ACC112 (cell line): ENCODE measurements around the gene CRYL1.

ENCODE experiments used
- H2AFZ ChIP-seq: fragments of 200-600 bp; sonication (generic); one replicate; pipeline ENCODE4 v1.6.0; 2017; ENCODE audit warnings: antibody characterized with exemption, low read length; ENCODE audit not compliant: unreplicated experiment
- H3K27ac ChIP-seq: fragments of 200-600 bp; sonication (generic); 2 replicates; pipeline ENCODE4 v1.5.1; 2014; ENCODE audit warnings: low read depth, mild to moderate bottlenecking, antibody characterized with exemption, low read length, moderate library complexity
- H3K27me3 ChIP-seq: fragments of 200-600 bp; sonication (generic); 2 replicates; pipeline ENCODE4 v1.6.1; 2014; ENCODE audit warnings: mild to moderate bottlenecking, antibody characterized with exemption, low read length, moderate library complexity, mixed read lengths; ENCODE audit not compliant: insufficient read depth
- H3K36me3 ChIP-seq: fragments of 200-600 bp; sonication (generic); 2 replicates; pipeline ENCODE4 v1.6.1; 2016; ENCODE audit warnings: mild to moderate bottlenecking, antibody characterized with exemption, low read length, moderate library complexity, mixed read lengths; ENCODE audit not compliant: insufficient read depth
- H3K4me1 ChIP-seq: fragments of 200-600 bp; sonication (generic); one replicate; pipeline ENCODE4 v1.6.1; 2016; ENCODE audit warnings: low read length, mixed read lengths; ENCODE audit not compliant: insufficient read depth, unreplicated experiment, control insufficient read depth
- H3K4me3 ChIP-seq: fragments of 200-600 bp; sonication (generic); 2 replicates; pipeline ENCODE4 v1.5.1; 2014; ENCODE audit warnings: mild to moderate bottlenecking, low read depth, low read length
- H3K79me2 ChIP-seq: fragments of 200-600 bp; sonication (generic); one replicate; pipeline ENCODE4 v1.6.0; 2016; ENCODE audit warnings: low read length; ENCODE audit not compliant: control insufficient read depth, unreplicated experiment, insufficient read depth

CRYL1 gene

DNA sequence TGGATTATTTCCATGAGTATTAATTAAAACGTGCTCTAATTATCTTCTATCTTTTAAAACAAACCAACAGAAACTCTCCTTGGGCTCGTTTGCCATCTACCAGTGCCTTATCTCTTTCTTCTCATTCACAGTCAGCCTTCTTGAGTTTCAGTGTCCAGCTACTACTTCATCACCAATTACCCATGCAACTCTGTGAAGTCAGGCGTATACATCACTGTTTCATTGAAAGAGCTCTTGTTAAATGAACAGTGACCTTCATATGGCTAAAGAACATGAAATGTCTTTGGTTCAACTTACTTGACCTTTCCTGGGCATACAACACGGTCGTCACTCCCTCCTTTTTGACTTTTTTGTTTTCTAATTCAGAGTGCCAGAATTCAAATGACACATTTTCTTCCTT lies 36.1 kb upstream of the CRYL1 start:
- Histone ChIP-seq H3K36me3 (no peaks in the 10 kb centered on the region), H2AFZ (no peak overlapping the region), H3K27ac (no peak overlapping the region), H3K27me3 (no peaks in the 10 kb centered on the region), H3K4me1 (no peaks in the 10 kb centered on the region), H3K79me2 (no peaks in the 10 kb centered on the region), H3K4me3 (no peak overlapping the region)

DNA sequence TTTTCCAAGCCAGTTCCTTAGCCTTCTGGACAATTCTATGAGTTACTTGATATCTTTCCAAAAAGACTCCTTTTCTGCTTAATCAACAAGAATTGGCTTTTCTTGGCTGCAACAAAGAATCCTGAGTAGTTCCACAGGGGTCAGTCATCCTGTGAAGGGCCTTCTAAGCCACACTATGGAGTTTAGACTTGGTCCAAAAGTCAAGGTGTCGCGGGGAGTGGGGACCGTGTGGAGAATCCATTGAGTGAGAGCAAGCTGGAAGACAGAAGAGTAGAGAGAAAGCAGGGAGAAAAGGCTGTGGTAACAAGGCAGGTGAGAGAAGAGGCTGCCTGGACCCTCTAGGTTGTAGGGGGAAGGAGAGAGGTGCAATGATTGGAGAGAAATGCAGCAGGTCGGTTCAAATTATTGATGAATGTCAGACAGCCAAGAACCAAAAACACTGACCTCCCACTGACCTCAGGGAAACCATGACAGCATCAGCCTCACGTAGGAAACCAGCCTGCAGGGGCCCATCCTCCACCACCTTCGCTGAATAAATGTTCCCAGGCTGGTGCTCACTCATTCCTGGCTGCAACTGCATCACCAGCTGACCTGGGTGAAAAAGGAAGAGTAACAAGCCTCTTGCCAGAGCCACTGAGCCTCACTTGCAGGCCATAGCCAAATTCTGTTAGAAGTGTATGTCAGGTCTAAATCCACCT lies 34.2 kb upstream of the CRYL1 start:
- Histone ChIP-seq H3K4me1 (no peaks in the 10 kb centered on the region), H3K36me3 (no peaks in the 10 kb centered on the region), H2AFZ (no peak overlapping the region), H3K27ac (no peak overlapping the region), H3K79me2 (no peaks in the 10 kb centered on the region), H3K27me3 (no peaks in the 10 kb centered on the region), H3K4me3 (no peak overlapping the region)

DNA sequence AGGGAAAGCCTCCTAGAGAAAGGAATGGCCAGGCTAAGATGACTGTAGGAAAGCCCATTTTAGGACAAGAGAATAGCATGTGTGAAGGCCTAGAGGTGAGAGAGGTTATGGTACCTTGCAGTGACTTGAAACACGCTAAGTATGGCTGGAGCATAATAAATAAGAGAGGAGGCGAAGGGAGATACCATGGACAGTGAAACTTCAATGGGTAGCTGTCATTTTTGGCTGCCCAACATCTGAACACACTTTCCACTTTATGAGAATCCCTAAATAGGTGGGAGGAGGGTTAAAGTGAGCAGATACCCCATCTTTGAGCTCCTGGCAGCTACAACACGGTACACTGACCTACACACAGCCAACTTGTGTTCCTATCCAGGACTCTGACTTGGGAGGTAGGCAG lies 33.3 kb upstream of the CRYL1 start:
- H3K4me1 ChIP-seq: no peaks in the 10 kb centered on the region
- H3K36me3 ChIP-seq: no peaks in the 10 kb centered on the region
- H3K4me3 ChIP-seq: no peak overlapping the region
- no peaks in the 10 kb centered on the region for H3K27me3 ChIP-seq
- H3K79me2 ChIP-seq: no peaks in the 10 kb centered on the region
- no peak overlapping the region for H3K27ac ChIP-seq
- no peak overlapping the region for H2AFZ ChIP-seq

DNA sequence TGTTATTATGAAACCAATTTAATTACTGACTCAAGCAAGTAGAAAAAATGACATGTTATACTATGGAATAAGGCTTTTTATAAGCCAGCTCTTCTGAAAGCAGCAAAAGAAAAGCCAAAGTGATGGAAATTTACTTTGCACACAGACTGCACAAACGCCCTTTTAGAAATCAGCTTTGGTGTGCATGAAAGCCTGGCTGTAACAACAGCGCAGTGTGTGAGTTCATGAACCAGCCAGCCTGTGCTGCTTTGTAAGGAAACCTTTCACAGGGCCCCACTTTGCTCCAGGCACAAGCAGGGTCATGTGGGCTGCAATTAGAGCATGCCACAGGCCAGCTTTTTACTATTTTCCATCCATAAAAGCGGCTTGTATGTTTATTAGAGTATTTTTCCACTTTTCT lies 27.7 kb upstream of the CRYL1 start:
- Histone ChIP-seq H3K79me2 (no peaks in the 10 kb centered on the region), H3K4me3 (no peak overlapping the region), H2AFZ (no peak overlapping the region), H3K27me3 (no peaks in the 10 kb centered on the region), H3K4me1 (no peaks in the 10 kb centered on the region), H3K27ac (no peak overlapping the region), H3K36me3 (no peaks in the 10 kb centered on the region)

DNA sequence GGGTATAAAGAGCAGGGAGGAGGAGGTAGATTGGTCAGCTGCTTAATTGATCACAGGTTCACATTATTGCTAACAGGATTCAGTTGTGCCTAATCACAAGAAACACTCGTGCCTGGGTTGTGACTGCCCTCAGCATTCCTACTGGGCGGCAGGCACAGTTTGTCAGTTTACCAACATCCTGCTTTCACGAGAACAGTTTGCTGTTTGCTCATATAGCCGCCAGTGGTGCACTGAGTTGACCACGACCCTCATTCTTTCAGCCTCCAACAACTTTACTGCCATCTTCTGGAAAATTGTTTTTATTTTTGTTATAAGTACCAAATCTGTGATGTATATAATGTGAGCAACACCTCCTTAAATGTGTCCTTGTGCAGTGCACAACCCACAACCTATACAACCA lies 25.1 kb upstream of the CRYL1 start:
- Histone ChIP-seq H2AFZ (no peak overlapping the region), H3K27ac (no peak overlapping the region), H3K27me3 (no peaks in the 10 kb centered on the region)

DNA sequence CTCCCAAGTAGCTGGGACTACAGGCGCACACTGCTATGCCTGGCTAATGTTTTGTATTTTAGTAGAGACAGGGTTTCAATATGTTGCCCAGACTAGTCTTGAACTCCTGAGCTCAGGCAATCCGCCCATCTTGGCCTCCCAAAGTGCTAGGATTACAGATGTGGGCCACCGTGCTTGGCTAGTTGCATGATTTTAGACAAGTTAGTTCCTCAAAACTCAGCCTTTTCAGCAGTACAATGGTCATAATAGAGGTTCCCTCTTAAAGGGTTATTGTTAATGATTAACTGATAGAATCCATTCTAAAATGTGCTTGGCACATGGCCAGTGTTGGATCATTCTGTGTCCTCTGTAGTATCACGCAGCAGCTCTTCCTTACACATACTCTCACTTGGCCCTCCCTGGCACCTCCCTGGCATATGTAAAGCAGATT lies 21.8 kb upstream of the CRYL1 start:
- H3K27me3 ChIP-seq: no peaks in the 10 kb centered on the region
- no peak overlapping the region for H3K4me3 ChIP-seq
- H2AFZ ChIP-seq: no peak overlapping the region
- no peaks in the 10 kb centered on the region for H3K79me2 ChIP-seq
- H3K4me1 ChIP-seq: no peaks in the 10 kb centered on the region
- no peak overlapping the region for H3K27ac ChIP-seq
- no peaks in the 10 kb centered on the region for H3K36me3 ChIP-seq

More for the DNA sequence above, 25.1 kb upstream of the CRYL1 start:
- no peak overlapping the region for H3K4me3 ChIP-seq
- H3K79me2 ChIP-seq: no peaks in the 10 kb centered on the region
- no peaks in the 10 kb centered on the region for H3K36me3 ChIP-seq
- H3K4me1 ChIP-seq: no peaks in the 10 kb centered on the region

DNA sequence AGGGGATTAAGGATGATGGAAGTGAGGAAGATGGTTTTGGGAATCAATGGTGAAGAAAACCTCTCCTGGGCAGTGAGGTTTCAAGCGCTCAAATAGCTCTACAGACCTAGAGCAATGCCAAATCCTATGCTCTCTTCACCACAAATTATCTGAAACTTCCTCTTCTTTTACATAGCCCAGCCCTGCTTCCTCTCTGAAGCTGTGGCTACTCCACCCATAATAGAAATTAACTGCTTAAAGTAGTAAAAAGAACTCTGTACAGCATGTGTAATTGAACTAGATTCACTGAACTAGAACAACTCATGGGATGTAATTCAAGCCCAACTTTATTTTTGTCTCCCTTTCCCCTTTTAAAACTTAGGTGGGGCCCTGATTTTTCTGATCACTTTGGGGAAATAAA lies 20.9 kb upstream of the CRYL1 start:
- Histone ChIP-seq H3K36me3 (no peaks in the 10 kb centered on the region), H3K27ac (no peak overlapping the region), H3K4me1 (no peaks in the 10 kb centered on the region), H3K4me3 (no peak overlapping the region), H3K79me2 (no peaks in the 10 kb centered on the region), H3K27me3 (no peaks in the 10 kb centered on the region), H2AFZ (no peak overlapping the region)

DNA sequence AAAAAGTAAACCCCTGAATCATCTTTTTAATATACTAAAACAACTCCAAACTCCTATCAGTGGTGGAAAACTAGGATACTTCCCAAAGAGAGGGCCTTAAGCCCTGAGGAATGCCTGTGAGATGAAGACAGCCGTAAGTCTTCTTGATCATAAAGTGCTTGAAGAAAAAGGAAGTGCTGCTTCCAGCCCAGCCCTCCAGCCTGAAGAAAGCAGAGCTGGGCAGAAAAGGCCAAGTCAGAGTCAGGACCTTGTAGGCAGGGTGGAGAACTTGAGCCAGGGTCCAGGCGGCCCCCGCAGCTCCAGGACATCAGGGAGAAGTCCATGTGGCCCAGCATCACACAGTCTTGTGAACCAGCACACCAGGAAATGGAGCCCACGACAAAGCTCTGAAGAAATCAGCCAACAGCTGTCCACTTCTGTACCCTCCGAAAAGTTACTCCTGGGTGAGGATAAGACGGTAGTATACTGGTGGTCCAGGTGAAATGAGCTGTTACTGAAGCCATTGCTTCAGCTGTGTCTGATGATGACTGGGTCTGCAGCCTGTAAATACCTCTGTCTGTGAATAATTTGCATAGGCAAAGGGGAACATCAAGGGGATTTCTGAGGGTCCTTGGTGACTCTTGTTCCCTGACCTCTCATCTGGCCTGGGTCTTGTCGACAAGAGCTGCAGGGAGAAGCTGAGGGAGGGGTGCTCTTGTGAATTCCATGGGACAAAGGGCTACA lies 18.7 kb upstream of the CRYL1 start:
- H3K4me1 ChIP-seq: no peaks in the 10 kb centered on the region
- H3K27me3 ChIP-seq: no peaks in the 10 kb centered on the region
- H3K79me2 ChIP-seq: no peaks in the 10 kb centered on the region
- no peak overlapping the region for H3K4me3 ChIP-seq
- H3K36me3 ChIP-seq: no peaks in the 10 kb centered on the region
- H2AFZ ChIP-seq: no peak overlapping the region
- H3K27ac ChIP-seq: no peak overlapping the region

DNA sequence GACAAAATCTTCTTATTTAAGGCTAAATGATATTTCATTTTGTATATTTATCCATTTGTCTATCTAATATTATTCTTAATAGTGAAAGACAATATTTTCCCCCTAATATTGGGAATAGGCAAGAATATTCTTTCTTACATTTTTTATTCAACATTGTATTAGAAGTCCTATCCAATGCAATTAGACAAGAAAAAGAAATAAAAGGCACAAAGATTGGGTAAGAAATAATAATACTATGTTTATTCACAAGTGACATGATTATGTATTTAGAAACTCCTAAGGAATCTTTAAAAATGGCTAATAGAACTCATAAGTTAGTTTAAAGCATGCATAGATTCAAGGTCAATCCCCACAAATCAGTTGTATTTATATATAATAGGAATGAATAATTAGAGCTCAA lies 11.3 kb upstream of the CRYL1 start:
- no peaks in the 10 kb centered on the region for H3K36me3 ChIP-seq
- no peak overlapping the region for H3K27ac ChIP-seq
- H3K4me3 ChIP-seq: no peak overlapping the region
- no peaks in the 10 kb centered on the region for H3K79me2 ChIP-seq
- H3K4me1 ChIP-seq: no peaks in the 10 kb centered on the region
- no peaks in the 10 kb centered on the region for H3K27me3 ChIP-seq
- no peak overlapping the region for H2AFZ ChIP-seq

DNA sequence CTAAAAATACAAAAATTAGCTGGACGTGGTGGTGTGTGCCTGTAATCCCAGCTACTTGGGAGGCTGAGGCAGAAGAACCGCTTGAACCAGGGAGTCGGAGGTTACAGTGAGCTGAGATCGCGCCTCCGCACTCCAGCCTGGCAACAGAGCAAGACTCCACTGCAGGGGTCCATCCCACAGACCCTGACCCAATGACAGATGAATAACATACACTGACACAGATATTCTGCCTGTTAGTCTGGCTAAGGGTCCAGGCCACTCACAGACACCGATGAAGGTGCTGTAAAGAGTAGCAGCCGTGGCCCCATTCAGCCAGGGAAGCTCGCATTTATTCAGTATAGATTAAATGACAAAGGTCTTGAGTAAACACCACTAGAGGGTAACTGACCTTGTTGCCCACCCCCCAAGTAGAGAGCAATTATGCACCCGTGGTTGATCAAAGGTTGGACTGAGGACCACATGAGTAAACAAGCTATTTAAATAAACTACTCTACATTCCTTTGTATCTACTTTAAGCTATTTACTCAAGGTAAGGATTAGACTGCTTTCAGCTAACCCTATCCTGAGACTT lies 8.5 kb upstream of the CRYL1 start:
- Histone ChIP-seq H3K4me1 (no peaks in the 10 kb centered on the region), H3K79me2 (no peaks in the 10 kb centered on the region), H3K4me3 (no peak overlapping the region), H3K27ac (no peak overlapping the region), H3K27me3 (no peaks in the 10 kb centered on the region), H3K36me3 (no peaks in the 10 kb centered on the region), H2AFZ (no peak overlapping the region)

DNA sequence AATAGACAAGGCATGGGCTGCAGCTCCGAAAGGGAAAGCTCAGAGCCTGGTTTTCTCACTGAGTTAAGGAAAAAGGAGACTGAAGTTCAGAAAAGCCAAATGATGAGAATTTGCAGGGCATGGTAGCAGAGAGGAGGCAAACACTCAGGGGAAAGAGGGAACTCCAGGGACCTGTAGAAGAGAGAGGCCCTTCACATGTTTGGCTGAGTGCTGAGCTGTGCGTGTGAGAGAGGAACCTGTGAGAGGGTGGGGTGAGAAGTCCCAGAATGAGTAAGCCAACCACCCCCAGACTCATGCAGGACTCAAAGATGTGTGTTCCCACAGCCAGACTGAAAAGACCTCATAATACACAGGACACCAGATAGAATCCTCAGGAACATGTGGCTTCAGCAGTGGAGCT lies 2.8 kb upstream of the CRYL1 start:
- peaks cover 11% of the 10 kb centered on the region for H3K79me2 ChIP-seq
- H3K4me3 ChIP-seq: no peak overlapping the region
- no peaks in the 10 kb centered on the region for H3K27me3 ChIP-seq
- no peaks in the 10 kb centered on the region for H3K36me3 ChIP-seq
- no peak overlapping the region for H3K27ac ChIP-seq
- H3K4me1 ChIP-seq: no peaks in the 10 kb centered on the region
- H2AFZ ChIP-seq: no peak overlapping the region
